ENCODE data around the gene ARHGEF18. TPM values are rescaled to one million over a fixed set of nuclear protein-coding genes. Genes with fewer than 3 reads are reported as not detected.

The ARHGEF18 gene
- polyA plus RNA-seq, 1 donor from 2014 or later, result 22.7 TPM

GRCh38 chr19:7363225-7363624 lies 14.5 kb downstream of the ARHGEF18 start:
- Histone ChIP-seq H3K27ac (ENCODE audit: low read length) (no peak overlapping the region), H2AFZ (ENCODE audit: low read depth, low read length) (no peak overlapping the region)
- TF ChIP-seq TAF1 (IDR thresholded peaks at IDR 0.05; ENCODE audit: low read depth), result no peak
- no peak for TF ChIP-seq POLR2AphosphoS5 (IDR thresholded peaks at IDR 0.05)
- TF ChIP-seq MXI1 (conservative IDR thresholded peaks at IDR 0.05; ENCODE audit: poor library complexity, severe bottlenecking), result no peak
- no peak for TF ChIP-seq CTCF (IDR thresholded peaks at IDR 0.05; ENCODE audit: poor library complexity, severe bottlenecking)
- TF ChIP-seq REST (IDR thresholded peaks at IDR 0.05; ENCODE audit: borderline replicate concordance), result no peak
- TF ChIP-seq SMC3 (conservative IDR thresholded peaks at IDR 0.05; ENCODE audit: poor library complexity), result no peak
- no peak for TF ChIP-seq EZH2 (IDR thresholded peaks at IDR 0.05; ENCODE audit: borderline replicate concordance, insufficient read depth, low read length, poor library complexity, severe bottlenecking)
- no peak for TF ChIP-seq EP300 (conservative IDR thresholded peaks at IDR 0.05; ENCODE audit: poor library complexity, severe bottlenecking)
- no peak for TF ChIP-seq RAD21 (conservative IDR thresholded peaks at IDR 0.05)

GRCh38 chr19:7366701-7367420 lies 18.1 kb downstream of the ARHGEF18 start:
- H2AFZ ChIP-seq (ENCODE audit: low read depth, low read length), result no peak overlapping the region
- no peaks in the 10 kb centered on the region for H3K27me3 ChIP-seq (ENCODE audit: insufficient read depth, low read depth, low read length)
- no peak overlapping the region for H3K9ac ChIP-seq (ENCODE audit: low read length)
- H3K9me3 ChIP-seq (ENCODE audit: low read length), result no peaks in the 10 kb centered on the region
- no peaks in the 10 kb centered on the region for H3K9me2 ChIP-seq (ENCODE audit: insufficient read depth, low read length)
- H3F3A ChIP-seq (ENCODE audit: insufficient read depth, low read length, poor library complexity, severe bottlenecking), result no peaks in the 10 kb centered on the region
- H3K36me3 ChIP-seq (ENCODE audit: insufficient read depth, low read length), result no peaks in the 10 kb centered on the region
- no peaks in the 10 kb centered on the region for H3K79me2 ChIP-seq (replicated peaks; ENCODE audit: insufficient read depth, low read length)
- H3K4me2 ChIP-seq (ENCODE audit: low read length), result no peak overlapping the region
- TF ChIP-seq RAD21 (conservative IDR thresholded peaks at IDR 0.05) (no peak), CTCF (IDR thresholded peaks at IDR 0.05; ENCODE audit: poor library complexity, severe bottlenecking) (no peak), EZH2 (IDR thresholded peaks at IDR 0.05; ENCODE audit: borderline replicate concordance, insufficient read depth, low read length, poor library complexity, severe bottlenecking) (no peak)
- no peak overlapping the region for H3K27ac ChIP-seq (ENCODE audit: low read length)
- H3K4me3 ChIP-seq (ENCODE audit: low read length), result no peak overlapping the region
- no peaks in the 10 kb centered on the region for H4K20me1 ChIP-seq (ENCODE audit: insufficient read depth)

More at GRCh38 chr19:7363225-7363624, 14.5 kb downstream of the ARHGEF18 start:
- Histone ChIP-seq H3K9ac (ENCODE audit: low read length) (no peak overlapping the region), H4K20me1 (ENCODE audit: insufficient read depth) (no peaks in the 10 kb centered on the region), H3K27me3 (ENCODE audit: insufficient read depth, low read depth, low read length) (no peaks in the 10 kb centered on the region), H3F3A (ENCODE audit: insufficient read depth, low read length, poor library complexity, severe bottlenecking) (no peaks in the 10 kb centered on the region), H3K9me2 (ENCODE audit: insufficient read depth, low read length) (no peaks in the 10 kb centered on the region), H3K4me2 (ENCODE audit: low read length) (no peak overlapping the region), H3K79me2 (replicated peaks; ENCODE audit: insufficient read depth, low read length) (no peaks in the 10 kb centered on the region), H3K9me3 (ENCODE audit: low read length) (no peaks in the 10 kb centered on the region), H3K36me3 (ENCODE audit: insufficient read depth, low read length) (no peaks in the 10 kb centered on the region), H3K4me3 (ENCODE audit: low read length) (no peak overlapping the region)
